ENCODE measurements around the gene GIPC2.
"Not testable (repeated sequence)": the region's sequence is repeated elsewhere in the genome, so short reads cannot be mapped to it uniquely, and the experiment has no call there.

Gene GIPC2

GRCh38 chr1:78015148-78015547 lies 30.6 kb upstream of the GIPC2 start:
- no peaks in the 10 kb centered on the region for H3K27me3 Mint-ChIP-seq (ENCODE audit: low read depth)
- no peaks in the 10 kb centered on the region for H3K9me3 Mint-ChIP-seq
- peaks cover 9% of the 10 kb centered on the region for H3K36me3 Mint-ChIP-seq (ENCODE audit: low read depth)
- H3K4me1 Mint-ChIP-seq (ENCODE audit: low read depth) = peaks cover 3% of the 10 kb centered on the region
- no peak overlapping the region for H3K4me3 Mint-ChIP-seq
- H3K27ac Mint-ChIP-seq = no peak overlapping the region

GRCh38 chr1:78019024-78019423 lies 26.7 kb upstream of the GIPC2 start:
- H3K27ac Mint-ChIP-seq = no peak overlapping the region
- peaks cover 6% of the 10 kb centered on the region for H3K9me3 Mint-ChIP-seq
- no peak overlapping the region for H3K4me3 Mint-ChIP-seq
- H3K27me3 Mint-ChIP-seq (ENCODE audit: low read depth) = no peaks in the 10 kb centered on the region
- H3K4me1 Mint-ChIP-seq (ENCODE audit: low read depth) = peaks cover 2% of the 10 kb centered on the region
- H3K36me3 Mint-ChIP-seq (ENCODE audit: low read depth) = peaks cover 5% of the 10 kb centered on the region

- not testable (repeated sequence) for H3K9me3 Mint-ChIP-seq; H3K4me1 Mint-ChIP-seq (ENCODE audit: low read depth); H3K36me3 Mint-ChIP-seq (ENCODE audit: low read depth); H3K4me3 Mint-ChIP-seq; H3K27me3 Mint-ChIP-seq (ENCODE audit: low read depth); H3K27ac Mint-ChIP-seq
Observed at GRCh38 chr1:78021134-78021533, 24.6 kb upstream of the GIPC2 start.

GRCh38 chr1:78029793-78030192 lies 16.0 kb upstream of the GIPC2 start:
- H3K27me3 Mint-ChIP-seq (ENCODE audit: low read depth) = peaks cover 8% of the 10 kb centered on the region
- no peaks in the 10 kb centered on the region for H3K9me3 Mint-ChIP-seq
- no peaks in the 10 kb centered on the region for H3K4me1 Mint-ChIP-seq (ENCODE audit: low read depth)
- H3K4me3 Mint-ChIP-seq = no peak overlapping the region
- no peak overlapping the region for H3K27ac Mint-ChIP-seq
- no peaks in the 10 kb centered on the region for H3K36me3 Mint-ChIP-seq (ENCODE audit: low read depth)

- H3K4me1 Mint-ChIP-seq (ENCODE audit: low read depth) = no peaks in the 10 kb centered on the region
- H3K9me3 Mint-ChIP-seq = no peaks in the 10 kb centered on the region
- H3K36me3 Mint-ChIP-seq (ENCODE audit: low read depth) = no peaks in the 10 kb centered on the region
- H3K4me3 Mint-ChIP-seq = no peak overlapping the region
- peaks cover 14% of the 10 kb centered on the region for H3K27me3 Mint-ChIP-seq (ENCODE audit: low read depth)
- H3K27ac Mint-ChIP-seq = no peak overlapping the region
Observed at GRCh38 chr1:78032996-78033796, 12.6 kb upstream of the GIPC2 start.

- Mint-ChIP-seq H3K36me3 (ENCODE audit: low read depth) (no peaks in the 10 kb centered on the region), H3K27ac (no peak overlapping the region), H3K9me3 (no peaks in the 10 kb centered on the region), H3K4me3 (no peak overlapping the region), H3K4me1 (ENCODE audit: low read depth) (no peaks in the 10 kb centered on the region), H3K27me3 (ENCODE audit: low read depth) (peaks cover 14% of the 10 kb centered on the region)
Observed at GRCh38 chr1:78033797-78034172, 12.0 kb upstream of the GIPC2 start.

- H3K36me3 Mint-ChIP-seq (ENCODE audit: low read depth) = no peaks in the 10 kb centered on the region
- no peak overlapping the region for H3K27ac Mint-ChIP-seq
- no peak overlapping the region for H3K4me3 Mint-ChIP-seq
- H3K4me1 Mint-ChIP-seq (ENCODE audit: low read depth) = no peaks in the 10 kb centered on the region
- peaks cover 14% of the 10 kb centered on the region for H3K27me3 Mint-ChIP-seq (ENCODE audit: low read depth)
- no peaks in the 10 kb centered on the region for H3K9me3 Mint-ChIP-seq
Observed at GRCh38 chr1:78035121-78035520, 10.6 kb upstream of the GIPC2 start.

GRCh38 chr1:78036450-78036849 lies 9.3 kb upstream of the GIPC2 start:
- no peaks in the 10 kb centered on the region for H3K36me3 Mint-ChIP-seq (ENCODE audit: low read depth)
- no peaks in the 10 kb centered on the region for H3K9me3 Mint-ChIP-seq
- no peak overlapping the region for H3K4me3 Mint-ChIP-seq
- H3K4me1 Mint-ChIP-seq (ENCODE audit: low read depth) = peaks cover 6% of the 10 kb centered on the region
- H3K27me3 Mint-ChIP-seq (ENCODE audit: low read depth) = peaks cover 17% of the 10 kb centered on the region
- no peak overlapping the region for H3K27ac Mint-ChIP-seq

GRCh38 chr1:78038071-78038470 lies 7.7 kb upstream of the GIPC2 start:
- Mint-ChIP-seq H3K9me3 (no peaks in the 10 kb centered on the region), H3K4me3 (no peak overlapping the region), H3K27ac (no peak overlapping the region), H3K36me3 (ENCODE audit: low read depth) (no peaks in the 10 kb centered on the region), H3K27me3 (ENCODE audit: low read depth) (peaks cover 24% of the 10 kb centered on the region), H3K4me1 (ENCODE audit: low read depth) (peaks cover 6% of the 10 kb centered on the region)

- H3K4me3 Mint-ChIP-seq = no peak overlapping the region
- H3K36me3 Mint-ChIP-seq (ENCODE audit: low read depth) = no peaks in the 10 kb centered on the region
- no peaks in the 10 kb centered on the region for H3K9me3 Mint-ChIP-seq
- H3K27me3 Mint-ChIP-seq (ENCODE audit: low read depth) = peaks cover 28% of the 10 kb centered on the region
- H3K27ac Mint-ChIP-seq = no peak overlapping the region
- H3K4me1 Mint-ChIP-seq (ENCODE audit: low read depth) = peaks cover 6% of the 10 kb centered on the region
Observed at GRCh38 chr1:78038491-78038939, 7.3 kb upstream of the GIPC2 start.

- Mint-ChIP-seq H3K4me3 (no peak overlapping the region), H3K27me3 (ENCODE audit: low read depth) (peaks cover 33% of the 10 kb centered on the region), H3K27ac (no peak overlapping the region), H3K36me3 (ENCODE audit: low read depth) (no peaks in the 10 kb centered on the region), H3K4me1 (ENCODE audit: low read depth) (peaks cover 15% of the 10 kb centered on the region), H3K9me3 (no peaks in the 10 kb centered on the region)
Observed at GRCh38 chr1:78040484-78041089, 5.2 kb upstream of the GIPC2 start.

- Mint-ChIP-seq H3K27ac (no peak overlapping the region), H3K36me3 (ENCODE audit: low read depth) (no peaks in the 10 kb centered on the region), H3K9me3 (no peaks in the 10 kb centered on the region), H3K4me3 (no peak overlapping the region), H3K27me3 (ENCODE audit: low read depth) (peaks cover 53% of the 10 kb centered on the region), H3K4me1 (ENCODE audit: low read depth) (peaks cover 18% of the 10 kb centered on the region)
Observed at GRCh38 chr1:78043436-78043835, 2.3 kb upstream of the GIPC2 start.

GRCh38 chr1:78044796-78045562 lies 787 bp upstream of the GIPC2 start:
- Mint-ChIP-seq H3K36me3 (ENCODE audit: low read depth) (no peaks in the 10 kb centered on the region), H3K4me3 (peak overlapping the region; percentile 55), H3K27me3 (ENCODE audit: low read depth) (peaks cover 56% of the 10 kb centered on the region), H3K27ac (no peak overlapping the region), H3K4me1 (ENCODE audit: low read depth) (peaks cover 19% of the 10 kb centered on the region), H3K9me3 (no peaks in the 10 kb centered on the region)

GRCh38 chr1:78045563-78045925 lies 222 bp upstream of the GIPC2 start:
- Mint-ChIP-seq H3K36me3 (ENCODE audit: low read depth) (no peaks in the 10 kb centered on the region), H3K4me1 (ENCODE audit: low read depth) (peaks cover 18% of the 10 kb centered on the region), H3K27me3 (ENCODE audit: low read depth) (peaks cover 56% of the 10 kb centered on the region), H3K27ac (no peak overlapping the region), H3K4me3 (peak overlapping the region; percentile 55), H3K9me3 (no peaks in the 10 kb centered on the region)

- H3K27ac Mint-ChIP-seq = no peak overlapping the region
- H3K9me3 Mint-ChIP-seq = no peaks in the 10 kb centered on the region
- peaks cover 13% of the 10 kb centered on the region for H3K4me1 Mint-ChIP-seq (ENCODE audit: low read depth)
- H3K27me3 Mint-ChIP-seq (ENCODE audit: low read depth) = peaks cover 53% of the 10 kb centered on the region
- no peaks in the 10 kb centered on the region for H3K36me3 Mint-ChIP-seq (ENCODE audit: low read depth)
- no peak overlapping the region for H3K4me3 Mint-ChIP-seq
Observed at GRCh38 chr1:78047106-78047505, 1.3 kb downstream of the GIPC2 start.

All from T-helper 1 cell treated with Interleukin-12 subunit alpha and Interleukin-12 subunit beta and Interleukin-4 antibody, amounts not matched to agents 30 μg/mL and 1 μg/mL, for 36 hours (primary cell).